Measurements from ENCODE around the gene ZSCAN5B.
"Not testable (repeated sequence)": the region's sequence is repeated elsewhere in the genome, so short reads cannot be mapped to it uniquely, and the experiment has no call there.

ZSCAN5B gene, protein sequence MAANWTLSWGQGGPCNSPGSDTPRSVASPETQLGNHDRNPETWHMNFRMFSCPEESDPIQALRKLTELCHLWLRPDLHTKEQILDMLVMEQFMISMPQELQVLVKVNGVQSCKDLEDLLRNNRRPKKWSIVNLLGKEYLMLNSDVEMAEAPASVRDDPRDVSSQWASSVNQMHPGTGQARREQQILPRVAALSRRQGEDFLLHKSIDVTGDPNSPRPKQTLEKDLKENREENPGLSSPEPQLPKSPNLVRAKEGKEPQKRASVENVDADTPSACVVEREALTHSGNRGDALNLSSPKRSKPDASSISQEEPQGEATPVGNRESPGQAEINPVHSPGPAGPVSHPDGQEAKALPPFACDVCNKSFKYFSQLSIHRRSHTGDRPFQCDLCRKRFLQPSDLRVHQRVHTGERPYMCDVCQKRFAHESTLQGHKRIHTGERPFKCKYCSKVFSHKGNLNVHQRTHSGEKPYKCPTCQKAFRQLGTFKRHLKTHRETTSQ

DNA sequence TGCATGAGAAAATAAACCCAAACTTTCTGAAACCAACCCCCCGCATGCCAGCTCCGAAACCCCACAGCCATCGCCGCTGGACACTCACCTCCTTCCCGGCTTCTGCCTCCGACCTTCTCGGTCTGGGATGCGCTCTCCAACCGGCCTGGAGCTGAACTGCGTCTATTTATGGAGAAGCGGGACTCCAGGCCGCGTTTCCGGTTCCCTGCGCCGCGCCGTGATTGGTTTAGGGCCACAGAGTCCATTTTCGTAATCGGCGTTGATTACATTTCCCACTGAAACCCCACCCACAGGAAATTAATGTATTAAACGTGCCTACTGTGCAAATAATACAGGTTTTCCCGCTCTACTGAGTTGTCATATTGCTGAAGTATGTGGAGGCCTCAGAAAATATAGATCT is at the start of gene ZSCAN5B:
ZSCAN5B (minus strand) TSS at position 138 of the 400 bp plus-strand sequence. CDS start 4,731 bp downstream, outside the sequence.
- not testable (repeated sequence) for DNase-seq (ENCODE audit: low spot score)

DNA sequence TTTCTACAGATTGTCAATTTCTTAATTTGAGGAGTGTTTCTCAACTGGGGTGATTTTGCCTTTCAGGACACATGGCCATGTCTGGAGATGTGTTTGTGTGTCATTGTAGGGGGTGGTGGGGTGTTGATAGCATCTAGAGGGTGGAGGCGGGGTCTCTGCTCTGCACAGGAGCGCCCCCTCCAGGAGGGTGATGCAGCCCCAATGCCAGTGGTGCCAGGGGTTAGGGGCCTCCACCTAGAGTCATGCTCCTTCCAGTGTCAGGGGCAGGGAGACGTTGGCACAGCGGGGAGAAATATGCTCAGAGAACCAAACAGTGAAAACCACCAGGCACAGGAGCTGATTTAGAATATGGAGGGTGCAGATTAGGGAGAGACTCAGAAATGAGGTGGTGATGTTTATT is 48.2 kb upstream of the ZSCAN5B start:
- DNase-seq (ENCODE audit: low spot score): not testable (repeated sequence)

DNA sequence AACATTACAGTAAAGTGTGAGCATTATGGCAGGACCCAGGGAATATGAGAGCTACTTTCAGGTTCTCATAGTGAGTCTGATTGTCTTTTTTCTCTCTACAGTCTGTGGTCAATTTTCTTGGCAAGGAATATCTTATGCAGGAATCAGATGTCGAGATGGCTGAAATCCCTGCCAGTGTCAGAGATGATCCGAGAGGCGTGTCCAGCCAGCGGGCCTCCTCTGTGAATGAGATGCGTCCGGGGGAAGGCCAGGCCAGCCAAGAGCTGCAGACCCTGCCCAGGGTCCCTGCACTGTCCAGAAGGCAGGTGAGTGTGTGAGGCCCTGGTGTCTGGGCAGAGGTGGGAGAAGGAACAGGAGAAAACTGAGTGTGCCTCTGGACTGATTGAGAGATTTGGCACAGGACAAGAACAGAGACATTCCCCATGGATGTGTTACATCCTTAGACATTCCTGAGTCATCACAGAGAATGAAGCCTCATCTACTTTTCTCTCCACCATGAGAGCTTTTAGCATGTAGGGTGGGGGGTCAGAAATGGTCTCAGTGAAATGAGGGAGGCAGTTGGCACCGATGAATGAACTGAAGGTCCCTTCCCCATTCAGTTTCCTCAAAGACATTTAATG is 47.6 kb upstream of the ZSCAN5B start:
- DNase-seq (ENCODE audit: low spot score): no peak

DNA sequence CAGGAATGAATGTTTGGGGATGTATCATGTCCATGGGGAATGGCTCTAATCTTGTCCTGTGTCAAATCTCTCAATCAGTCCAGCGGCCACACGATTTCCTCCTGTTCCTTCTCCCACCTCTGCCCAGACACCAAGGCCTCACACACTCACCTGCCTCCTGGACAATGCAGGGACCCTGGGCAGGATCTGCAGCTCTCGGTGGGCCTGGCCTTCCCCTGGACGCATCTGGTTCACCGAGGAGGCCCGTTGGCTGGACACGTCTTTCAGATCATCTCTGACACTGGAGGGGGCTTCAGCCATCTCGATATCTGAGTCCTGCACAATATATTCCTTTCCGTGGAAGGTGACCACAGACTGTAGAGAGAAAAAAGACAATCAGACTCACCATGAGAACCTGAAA is 25.9 kb upstream of the ZSCAN5B start:
- no peak for DNase-seq (ENCODE audit: low spot score)

DNA sequence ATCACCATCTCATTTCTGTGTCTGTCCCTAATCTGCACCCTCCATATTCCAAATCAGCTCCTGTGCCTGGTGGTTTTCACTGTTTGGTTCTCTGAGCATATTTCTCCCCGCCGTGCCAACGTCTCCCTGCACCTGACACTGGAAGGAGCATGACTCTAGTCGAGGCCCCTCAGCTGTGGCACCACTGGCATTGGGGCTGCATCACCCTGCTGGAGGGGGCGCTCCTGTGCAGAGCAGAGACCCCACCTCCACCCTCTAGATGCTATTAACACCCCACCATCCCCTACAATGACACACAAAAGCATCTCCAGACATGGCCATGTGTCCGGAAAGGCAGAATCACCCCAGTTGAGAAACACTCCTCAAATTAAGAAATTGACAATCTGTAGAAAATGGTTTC is 25.3 kb upstream of the ZSCAN5B start:
- no peak for DNase-seq (ENCODE audit: low spot score)

DNA sequence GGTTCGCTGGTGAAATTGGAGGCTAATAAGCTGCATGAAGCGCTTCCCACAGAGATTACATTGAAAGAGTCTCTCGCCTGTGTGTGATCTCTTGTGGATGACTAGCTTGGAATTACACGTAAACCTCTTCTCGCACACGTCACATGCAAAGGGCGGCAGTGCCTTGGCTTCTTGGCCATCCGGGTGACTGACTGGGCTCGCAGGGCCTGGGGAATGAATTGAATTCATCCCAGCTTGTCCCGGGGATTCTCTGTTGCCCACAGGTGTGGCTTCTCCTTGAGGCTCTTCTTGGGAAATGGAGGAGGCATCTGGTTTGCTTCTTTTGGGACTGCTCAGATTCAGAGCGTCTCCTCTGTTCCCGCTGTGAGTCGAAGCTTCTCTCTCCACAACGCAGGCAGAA is 24.3 kb upstream of the ZSCAN5B start:
- DNase-seq (ENCODE audit: low spot score): no peak

DNA sequence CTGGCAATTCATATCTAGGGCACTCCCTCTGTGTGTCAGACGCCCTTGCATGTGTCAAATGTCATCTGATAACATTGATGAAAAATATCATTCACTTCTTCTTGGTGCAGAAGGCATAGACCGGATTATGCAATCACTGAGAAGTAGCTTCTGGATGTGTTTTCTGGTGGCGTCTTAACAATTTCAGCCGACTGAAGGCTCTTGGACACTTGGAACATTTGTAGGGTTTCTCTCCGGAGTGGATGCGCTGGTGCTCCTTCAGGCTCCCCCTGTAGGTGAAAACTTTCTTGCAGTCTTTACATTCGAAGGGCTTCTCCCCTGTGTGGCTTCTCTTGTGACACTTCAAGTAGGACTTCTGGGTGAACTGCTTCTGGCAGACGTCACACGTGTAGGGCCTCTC is 23.9 kb upstream of the ZSCAN5B start:
- not testable (repeated sequence) for DNase-seq (ENCODE audit: low spot score)

DNA sequence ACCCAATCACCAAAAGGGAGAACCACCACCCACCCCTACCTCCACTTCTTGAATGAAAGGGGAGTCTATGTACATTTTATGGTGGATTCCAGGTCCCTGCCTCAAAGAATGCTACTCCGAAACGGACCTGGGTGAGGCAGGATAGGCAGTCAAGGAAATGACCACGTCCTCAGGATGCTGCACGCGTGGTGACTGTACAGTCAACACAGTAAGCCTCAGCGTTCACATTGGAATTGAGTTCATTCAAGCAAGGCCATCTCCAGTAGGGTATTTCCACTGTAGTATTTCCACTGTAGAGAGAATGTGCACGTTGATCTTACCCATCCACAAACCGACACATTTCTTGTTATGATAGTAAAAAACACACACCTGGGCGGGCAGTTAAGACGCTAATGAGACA is 21.4 kb upstream of the ZSCAN5B start:
- DNase-seq (ENCODE audit: low spot score): no peak

DNA sequence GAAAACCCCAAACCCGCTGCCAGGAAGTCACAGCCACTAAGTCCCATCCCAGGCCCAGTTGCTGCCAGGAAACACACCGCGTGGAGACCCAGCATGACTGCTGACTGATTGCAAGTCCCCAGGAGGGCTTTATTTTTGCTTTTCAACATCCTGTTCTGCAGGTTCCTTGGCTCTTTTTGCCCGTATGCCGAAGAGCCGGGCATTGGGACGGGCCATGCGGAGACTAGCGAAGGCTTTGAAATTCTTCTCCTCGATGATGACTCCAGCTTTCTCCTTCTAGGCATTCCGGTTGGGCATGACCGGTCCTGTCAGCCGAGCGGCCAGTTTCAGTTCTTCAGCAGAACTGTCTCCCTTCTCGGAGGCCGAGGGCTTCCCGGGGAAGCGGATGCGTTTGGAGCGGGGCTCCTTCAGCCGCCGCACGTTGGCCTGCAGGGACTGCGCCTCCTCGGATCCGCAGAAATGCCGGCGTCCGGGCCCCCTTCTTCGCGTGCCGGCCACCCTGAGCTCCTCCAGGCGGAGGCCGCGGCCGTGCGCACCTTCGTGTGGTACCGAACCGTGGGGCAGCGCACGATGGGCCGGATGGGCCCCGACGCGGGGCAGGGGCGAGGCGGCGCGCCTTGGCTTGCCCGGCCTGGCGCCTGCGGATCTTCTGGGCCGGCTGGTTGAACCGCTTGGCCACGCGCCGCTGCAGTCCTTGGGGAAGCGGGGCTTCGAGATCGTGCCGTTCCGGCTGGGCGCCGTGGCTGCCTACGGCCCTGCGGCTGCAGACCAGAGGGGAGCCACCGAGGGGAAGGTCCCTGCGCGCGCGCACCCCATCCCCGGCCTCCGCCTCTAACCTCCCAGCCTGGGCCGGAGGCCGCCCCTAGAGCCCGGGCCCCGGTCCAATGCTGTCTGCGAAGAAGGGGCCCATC is 19.7 kb upstream of the ZSCAN5B start:
- no peak for DNase-seq (ENCODE audit: low spot score)

DNA sequence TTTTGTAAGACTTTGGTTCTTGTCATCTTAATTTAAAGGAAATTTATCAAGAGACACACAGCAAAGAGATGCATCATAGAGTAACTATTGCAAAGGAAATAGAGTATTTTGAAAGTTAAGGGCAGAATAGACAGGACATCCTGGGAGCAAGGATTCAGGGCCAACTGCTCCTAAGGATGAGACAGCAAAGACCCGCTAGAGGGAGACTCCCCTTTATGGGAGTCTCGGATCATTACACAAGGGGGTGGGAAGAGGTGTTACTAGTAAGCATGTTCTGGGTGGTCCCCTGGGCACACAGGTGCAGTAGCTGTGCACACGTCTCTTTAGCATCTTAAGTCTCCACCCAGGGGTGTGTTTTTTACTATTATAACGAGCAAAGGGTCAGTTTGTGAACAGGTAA is 14.1 kb upstream of the ZSCAN5B start:
- DNase-seq (ENCODE audit: low spot score): no peak

DNA sequence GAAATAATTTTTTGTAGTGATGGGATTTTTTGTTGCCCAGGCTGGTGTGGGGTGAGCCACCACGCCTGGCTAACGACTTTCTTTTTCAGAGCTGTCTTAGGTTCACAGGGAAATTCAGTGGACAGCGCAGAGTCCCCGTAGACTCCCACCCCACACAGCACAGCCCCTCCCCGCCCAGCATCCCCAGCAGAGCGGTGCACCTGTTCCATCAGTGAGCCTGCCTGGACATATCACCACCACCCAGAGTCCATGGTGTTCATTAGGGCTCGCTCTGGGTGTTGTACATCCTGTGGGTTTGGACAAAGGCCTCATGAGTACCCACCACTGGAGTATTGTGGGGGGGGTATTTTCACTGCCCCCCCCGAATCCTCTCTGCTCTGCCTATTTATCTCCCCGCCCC is 12.5 kb upstream of the ZSCAN5B start:
- not testable (repeated sequence) for DNase-seq (ENCODE audit: low spot score)

DNA sequence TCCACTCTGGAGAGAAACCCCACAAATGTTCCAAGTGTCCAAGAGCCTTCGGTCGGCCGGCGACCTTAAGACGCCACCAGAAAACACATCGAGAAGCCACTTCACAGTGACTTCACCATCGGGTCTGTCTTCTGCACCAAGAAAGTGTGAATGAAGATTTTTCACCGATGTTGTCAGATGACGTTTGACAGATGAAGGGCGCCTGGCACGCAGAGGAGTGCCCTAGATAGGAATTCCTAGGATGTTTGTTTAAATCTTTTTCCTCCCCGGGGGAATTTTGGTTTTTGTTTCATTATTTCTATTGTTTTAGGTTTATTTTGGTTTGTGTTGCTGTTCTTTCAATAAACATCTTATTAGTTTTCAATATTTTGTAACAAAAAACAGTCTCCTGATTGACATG is 11.5 kb upstream of the ZSCAN5B start:
- no peak for DNase-seq (ENCODE audit: low spot score)

DNA sequence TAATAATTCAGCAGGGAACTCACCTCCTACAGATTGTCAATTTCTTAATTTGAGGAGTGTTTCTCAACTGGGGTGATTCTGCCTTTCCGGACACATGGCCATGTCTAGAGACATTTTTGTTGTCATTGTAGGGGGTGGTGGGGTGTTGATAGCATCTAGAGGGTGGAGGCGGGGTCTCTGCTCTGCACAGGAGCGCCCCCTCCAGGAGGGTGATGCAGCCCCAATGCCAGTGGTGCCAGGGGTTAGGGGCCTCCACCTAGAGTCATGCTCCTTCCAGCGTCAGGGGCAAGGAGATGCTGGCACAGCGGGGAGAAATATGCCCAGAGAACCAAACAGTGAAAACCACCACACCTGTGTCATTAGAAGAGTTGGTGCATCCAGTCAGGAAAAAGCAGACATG is 10.0 kb upstream of the ZSCAN5B start:
- DNase-seq (ENCODE audit: low spot score): not testable (repeated sequence)

DNA sequence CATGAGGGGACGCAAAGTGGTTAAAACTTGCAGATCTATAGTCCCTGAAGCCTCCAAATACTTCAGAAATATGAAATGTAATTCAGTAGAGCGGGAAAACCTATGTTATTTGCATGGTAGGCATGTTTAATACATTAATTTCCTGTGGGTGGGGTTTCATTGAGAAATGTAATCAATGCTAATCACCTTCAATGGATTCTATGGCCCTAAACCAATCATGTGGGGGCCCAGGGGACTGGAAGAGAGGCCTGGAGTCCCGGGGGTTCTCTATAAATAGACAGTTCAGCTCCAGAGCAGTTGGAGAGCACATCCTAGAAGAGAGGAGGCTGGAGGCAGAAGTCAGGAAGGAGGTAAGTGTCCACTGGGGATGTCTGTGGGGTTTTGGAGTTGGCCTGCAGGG is 4.4 kb upstream of the ZSCAN5B start, which contains the start of gene ZSCAN5C:
ZSCAN5C (plus strand) TSS at position 301 of the 400 bp plus-strand sequence. CDS start 3,641 bp downstream, outside the sequence.
- DNase-seq (ENCODE audit: low spot score): no peak

DNA sequence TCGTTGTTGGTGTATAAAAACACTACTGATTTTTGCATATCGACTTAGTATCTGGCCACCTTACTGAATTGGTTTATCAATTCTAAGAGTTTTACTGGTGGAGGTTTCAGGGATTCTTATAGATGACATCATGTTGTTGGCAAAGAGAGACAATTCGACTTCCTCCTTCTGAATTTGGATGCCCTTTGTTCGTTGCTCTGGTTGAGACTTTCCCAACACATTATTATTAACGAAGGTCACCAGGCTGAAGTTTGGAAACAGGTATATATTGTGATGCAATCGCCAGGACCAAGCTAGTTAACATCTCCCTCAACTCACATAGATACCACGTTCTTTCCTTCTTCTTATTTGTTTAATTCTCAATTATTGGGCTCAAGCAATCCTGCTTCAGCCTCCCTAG is 2.1 kb upstream of the ZSCAN5B start:
- no peak for DNase-seq (ENCODE audit: low spot score)

DNA sequence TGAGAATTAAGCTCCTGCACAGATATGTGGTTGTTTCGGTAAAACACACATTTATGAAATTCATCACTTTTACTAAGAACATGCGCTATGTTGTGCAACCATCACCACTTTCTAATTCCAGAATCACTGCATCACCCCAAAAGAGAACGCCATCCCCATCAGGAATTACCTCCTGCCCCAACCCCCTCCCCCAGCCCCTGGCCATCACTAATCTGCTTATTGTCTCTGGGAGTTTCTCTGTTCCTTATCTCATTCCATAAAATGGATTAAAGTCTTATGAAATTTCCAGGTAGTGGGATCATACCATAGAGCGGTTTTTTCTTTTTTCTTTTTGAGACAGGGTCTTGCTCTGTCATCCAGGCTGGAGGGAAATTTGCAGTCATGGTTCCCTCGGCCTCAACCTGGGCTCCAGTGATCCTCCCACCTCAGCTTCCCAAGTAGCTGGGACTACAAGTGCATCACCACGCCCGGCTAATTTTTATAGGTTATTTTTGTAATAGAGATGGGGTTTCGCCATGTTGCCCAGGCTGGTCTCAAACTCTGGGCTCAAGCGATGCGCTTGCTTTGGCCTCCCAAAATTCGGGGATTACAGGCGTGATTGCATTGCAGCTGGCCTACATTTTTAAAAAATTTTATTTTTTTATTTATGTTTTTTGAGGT is 3.5 kb downstream of the ZSCAN5B start:
- no peak for DNase-seq (ENCODE audit: low spot score)

DNA sequence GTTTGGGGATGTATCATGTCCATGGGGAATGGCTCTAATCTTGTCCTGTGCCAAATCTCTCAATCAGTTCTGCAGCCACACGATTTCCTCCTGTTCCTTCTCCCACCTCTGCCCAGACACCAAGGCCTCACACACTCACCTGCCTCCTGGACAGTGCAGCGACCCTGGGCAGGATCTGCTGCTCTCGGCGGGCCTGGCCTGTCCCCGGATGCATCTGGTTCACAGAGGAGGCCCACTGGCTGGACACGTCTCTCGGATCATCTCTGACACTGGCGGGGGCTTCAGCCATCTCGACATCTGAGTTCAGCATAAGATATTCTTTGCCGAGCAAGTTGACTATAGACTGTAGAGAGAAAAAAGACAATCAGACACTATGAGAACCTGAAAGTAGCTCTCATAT is 5.9 kb downstream of the ZSCAN5B start:
- no peak for DNase-seq (ENCODE audit: low spot score)

DNA sequence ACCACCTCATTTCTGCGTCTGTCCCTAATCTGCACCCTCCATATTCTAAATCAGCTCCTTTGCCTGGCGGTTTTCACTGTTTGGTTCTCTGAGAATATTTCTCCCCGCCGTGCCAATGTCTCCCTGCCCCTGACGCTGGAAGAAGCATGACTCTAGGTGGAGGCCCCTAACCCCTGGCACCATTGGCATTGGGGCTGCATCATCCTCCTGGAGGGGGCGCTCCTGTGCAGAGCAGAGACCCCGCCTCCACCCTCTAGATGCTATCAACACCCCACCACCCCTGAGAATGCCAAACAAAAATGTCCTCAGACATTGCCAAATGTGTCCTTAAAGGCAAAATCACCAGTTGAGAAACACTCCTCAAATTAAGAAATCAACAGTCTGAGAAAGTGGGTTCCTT is 6.5 kb downstream of the ZSCAN5B start:
- no peak for DNase-seq (ENCODE audit: low spot score)

DNA sequence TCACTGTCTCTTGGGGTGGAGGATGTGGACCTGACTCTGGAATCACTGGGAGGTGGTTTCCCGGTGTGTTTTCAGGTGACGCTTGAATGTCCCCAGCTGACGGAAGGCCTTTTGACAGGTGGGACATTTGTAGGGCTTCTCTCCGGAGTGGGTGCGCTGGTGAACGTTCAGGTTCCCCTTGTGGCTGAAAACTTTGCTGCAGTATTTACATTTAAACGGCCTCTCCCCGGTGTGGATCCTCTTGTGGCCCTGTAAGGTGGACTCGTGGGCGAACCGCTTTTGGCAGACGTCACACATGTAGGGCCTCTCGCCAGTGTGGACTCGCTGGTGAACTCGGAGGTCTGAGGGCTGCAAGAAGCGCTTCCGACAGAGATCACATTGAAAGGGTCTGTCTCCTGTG is 7.8 kb downstream of the ZSCAN5B start:
- DNase-seq (ENCODE audit: low spot score): no peak

DNA sequence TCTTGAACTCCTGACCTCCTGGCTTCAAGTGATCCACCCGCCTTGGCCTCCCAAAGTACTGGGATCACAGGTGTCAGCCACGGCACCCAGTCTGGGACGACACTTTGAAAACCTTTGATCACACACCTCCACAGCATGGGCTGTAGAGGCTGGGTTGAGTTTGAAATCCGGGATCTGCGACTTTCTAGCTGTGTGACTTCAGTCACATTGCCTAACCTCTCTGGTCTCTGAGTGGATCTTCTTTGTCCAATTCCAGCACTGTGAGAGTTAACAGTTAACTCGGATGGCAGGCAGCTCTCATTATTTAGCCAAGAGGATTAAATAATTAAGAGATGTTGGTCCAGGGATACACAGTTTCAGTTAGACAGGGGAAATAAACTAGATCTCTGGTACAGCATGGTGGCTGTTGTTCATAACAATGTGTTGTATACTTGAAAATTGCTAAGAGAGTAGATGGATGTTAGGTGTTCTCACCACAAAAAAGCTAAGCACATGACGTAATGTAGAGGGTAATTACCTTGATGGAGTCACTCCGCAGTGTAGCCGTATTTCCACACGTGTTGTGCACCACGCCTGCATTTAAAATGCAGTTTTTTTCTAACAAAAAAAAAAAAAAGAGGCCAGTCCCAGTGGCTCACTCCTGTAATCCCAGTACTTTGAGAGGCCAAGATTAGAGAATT is 19.9 kb downstream of the ZSCAN5B start:
- no peak for DNase-seq (ENCODE audit: low spot score)

DNA sequence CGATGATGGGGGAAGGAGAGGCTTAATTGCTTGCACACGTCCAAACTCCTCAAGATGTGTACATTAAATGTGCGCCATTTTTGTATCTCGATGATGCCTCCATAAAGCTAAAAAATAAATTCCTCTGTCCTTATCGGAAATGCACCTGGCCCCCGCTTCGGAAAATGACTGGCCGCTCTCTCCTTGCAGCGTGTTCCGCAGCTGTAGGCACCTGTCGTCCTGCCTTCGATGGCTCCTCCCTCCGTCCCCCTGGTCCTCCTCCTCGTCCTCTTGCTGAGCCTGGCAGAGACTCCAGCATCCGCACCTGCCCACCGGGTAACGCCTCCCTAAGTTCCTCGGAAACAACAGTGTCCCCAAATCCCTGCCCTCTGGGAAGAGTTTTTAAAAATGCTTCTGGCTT is 20.7 kb downstream of the ZSCAN5B start:
- DNase-seq (ENCODE audit: low spot score): no peak
